CD4-positive, alpha-beta T cell (primary cell): Measurements from ENCODE around the gene TMEM201. TPM values are rescaled to one million over a fixed set of nuclear protein-coding genes. Genes with fewer than 3 reads are reported as not detected.
A peak's percentile ranks its signal among the peaks of the same experiment; 100 is the strongest.

Experiments used
- ATAC-seq: fragments of 200-7000 bp; cut with Tn5 transposase; one replicate; pipeline ENCODE4 v1.10.0; 2022; ENCODE audit warnings: mild to moderate bottlenecking; ENCODE audit not compliant: poor library complexity
- CTCF ChIA-PET: fragments of 350-600 bp; sonication (Branson Sonifier 250); formaldehyde crosslinking; loops from one replicate; lab custom pipeline; 2021; ENCODE audit warnings: antibody characterized with exemption, inconsistent platforms; lab: Charles Lee
- POLR2A ChIA-PET: fragments of 350-600 bp; sonication (Branson Sonifier 250); formaldehyde crosslinking; loops from one replicate; lab custom pipeline; 2021; ENCODE audit warnings: antibody characterized with exemption, inconsistent platforms; lab: Charles Lee
- DNase-seq, 14 experiments: peaks; one replicate each; pipeline ENCODE4 v3.0.0-alpha.2; 2013 to 2020; ENCODE audit warnings: mixed read lengths in 2 of 14
- H3K27ac ChIP-seq, 2 donors: one replicate each; pipeline versions ENCODE4 v1.5.1 to v1.7.0; 2013; ENCODE audit warnings: low read length in 2 of 2, low read depth in 1 of 2, mild to moderate bottlenecking in 1 of 2
- H3K27me3 ChIP-seq, 2 experiments: 1 replicate in 1 of 2; 2 replicates in 1 of 2; pipeline versions ENCODE4 v1.6.1 to v1.7.0; 2013; ENCODE audit warnings: low read length in 2 of 2, control low read depth in 1 of 2, mild to moderate bottlenecking in 1 of 2, moderate library complexity in 1 of 2; ENCODE audit not compliant: insufficient read depth in 2 of 2, control insufficient read depth in 1 of 2
- H3K36me3 ChIP-seq: one replicate; pipeline ENCODE4 v1.6.1; 2013; ENCODE audit warnings: low read length, control low read depth; ENCODE audit not compliant: insufficient read depth
- H3K4me1 ChIP-seq: one replicate; pipeline ENCODE4 v1.6.1; 2013; ENCODE audit warnings: low read length, control low read depth; ENCODE audit not compliant: insufficient read depth
- H3K4me3 ChIP-seq: one replicate; pipeline ENCODE4 v1.5.1; 2013; ENCODE audit warnings: mild to moderate bottlenecking, low read length, moderate library complexity
- H3K9me3 ChIP-seq, 2 experiments: 1 replicate in 1 of 2; 2 replicates in 1 of 2; pipeline versions ENCODE4 v1.6.1 to v1.7.0; 2013; ENCODE audit warnings: low read length in 2 of 2, mild to moderate bottlenecking in 2 of 2, control low read depth in 1 of 2, moderate library complexity in 1 of 2; ENCODE audit not compliant: control insufficient read depth in 1 of 2, insufficient read depth in 1 of 2
- H3K27ac Mint-ChIP-seq: one replicate; pipeline ENCODE4 v1.8.0; 2020; ENCODE audit warnings: mixed read lengths
- H3K27me3 Mint-ChIP-seq: one replicate; pipeline ENCODE4 v1.8.0; 2021; ENCODE audit warnings: mixed read lengths
- H3K36me3 Mint-ChIP-seq: one replicate; pipeline ENCODE4 v1.8.0; 2021; ENCODE audit warnings: low read depth, mixed read lengths
- H3K4me1 Mint-ChIP-seq: one replicate; pipeline ENCODE4 v1.8.0; 2021; ENCODE audit warnings: low read depth, mixed read lengths
- H3K4me3 Mint-ChIP-seq: one replicate; pipeline ENCODE4 v1.8.0; 2020; ENCODE audit warnings: mild to moderate bottlenecking, mixed read lengths
- H3K9me3 Mint-ChIP-seq: one replicate; pipeline ENCODE4 v1.8.0; 2020; ENCODE audit warnings: mixed read lengths
- intact Hi-C, 2 experiments: fragments of 100-400 bp; cut with DNase I in 1 of 2; cut with micrococcal nuclease in 1 of 2; formaldehyde crosslinking; loops; one replicate each; pipeline versions ENCODE4 v1.15.1 to v1.9.0; 2023 to 2025; cut with DNase I, micrococcal nuclease
- total RNA-seq, 174 experiments: library from RNA in 2 of 174; stranded (reverse) in 2 of 174; gene quantifications; one replicate each; pipeline ENCODE4 v1.2.3 and lab custom pipeline; 2021 to 2026
- TF ChIP-seq, protein P1 (sequence below): fragments of 200-600 bp; IDR thresholded peaks from one replicate; pipeline ENCODE4 v1.8.0; 2022; ENCODE audit warnings: antibody characterized with exemption, mild to moderate bottlenecking

The TMEM201 gene
- total RNA-seq, 2 experiments from 2014 or later: 9.1 to 9.2 TPM

DNA sequence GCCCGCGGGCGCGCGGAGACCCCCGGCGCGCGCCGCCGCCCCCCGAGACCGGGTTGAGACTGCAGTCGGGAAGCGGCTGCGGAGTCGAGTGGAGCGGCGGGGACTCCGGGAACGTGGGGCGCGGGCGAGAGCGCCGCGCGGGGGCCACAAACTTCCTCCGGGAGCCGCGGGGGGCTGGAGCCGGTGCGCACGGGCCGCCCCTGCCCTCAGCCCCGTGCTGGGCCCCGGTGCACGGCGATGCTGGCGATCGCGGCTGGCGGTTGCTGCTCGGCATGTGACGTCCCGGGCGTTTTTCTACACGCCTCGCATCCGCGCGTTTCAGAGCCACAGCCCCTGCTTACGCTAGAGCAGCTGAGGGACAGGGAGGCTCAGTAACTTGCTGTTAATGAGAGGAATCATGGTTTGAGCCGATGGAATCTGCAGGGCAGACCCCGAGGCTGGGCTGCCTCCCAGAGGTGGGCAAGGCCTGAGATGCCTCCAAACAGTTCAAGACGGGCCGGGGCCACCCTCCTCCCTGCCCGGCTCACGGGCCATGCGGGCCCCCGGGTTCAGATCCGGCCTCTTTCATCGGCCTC lies 520 bp downstream of the TMEM201 start:
- Histone ChIP-seq H3K4me3 (peak overlapping the region; percentile 66), H3K36me3 (no peaks in the 10 kb centered on the region), H3K4me1 (peaks cover 42% of the 10 kb centered on the region), H3K27ac (no peak overlapping the region), H3K27me3 (no peaks in the 10 kb centered on the region), H3K9me3 (no peaks in the 10 kb centered on the region)
- Mint-ChIP-seq H3K27ac (peak overlapping the region; percentile 65), H3K4me3 (peak overlapping the region; percentile 92), H3K4me1 (peaks cover 33% of the 10 kb centered on the region), H3K27me3 (no peaks in the 10 kb centered on the region), H3K9me3 (no peaks in the 10 kb centered on the region), H3K36me3 (no peaks in the 10 kb centered on the region)
- ATAC-seq: peak; percentile 19
- CTCF ChIA-PET: interaction anchor here (1.0 to 1.4 kb wide), 3 partner anchors 32 to 355 kb away, joined by 3 to 4 read pairs (median 3); partner anchors contain the start of gene H6PD
- TF ChIP-seq, protein P1, sequence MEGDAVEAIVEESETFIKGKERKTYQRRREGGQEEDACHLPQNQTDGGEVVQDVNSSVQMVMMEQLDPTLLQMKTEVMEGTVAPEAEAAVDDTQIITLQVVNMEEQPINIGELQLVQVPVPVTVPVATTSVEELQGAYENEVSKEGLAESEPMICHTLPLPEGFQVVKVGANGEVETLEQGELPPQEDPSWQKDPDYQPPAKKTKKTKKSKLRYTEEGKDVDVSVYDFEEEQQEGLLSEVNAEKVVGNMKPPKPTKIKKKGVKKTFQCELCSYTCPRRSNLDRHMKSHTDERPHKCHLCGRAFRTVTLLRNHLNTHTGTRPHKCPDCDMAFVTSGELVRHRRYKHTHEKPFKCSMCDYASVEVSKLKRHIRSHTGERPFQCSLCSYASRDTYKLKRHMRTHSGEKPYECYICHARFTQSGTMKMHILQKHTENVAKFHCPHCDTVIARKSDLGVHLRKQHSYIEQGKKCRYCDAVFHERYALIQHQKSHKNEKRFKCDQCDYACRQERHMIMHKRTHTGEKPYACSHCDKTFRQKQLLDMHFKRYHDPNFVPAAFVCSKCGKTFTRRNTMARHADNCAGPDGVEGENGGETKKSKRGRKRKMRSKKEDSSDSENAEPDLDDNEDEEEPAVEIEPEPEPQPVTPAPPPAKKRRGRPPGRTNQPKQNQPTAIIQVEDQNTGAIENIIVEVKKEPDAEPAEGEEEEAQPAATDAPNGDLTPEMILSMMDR: no peak
- DNase-seq: peak in 13 of 14 experiments; percentile 18 to 74 (median 33)
- POLR2A ChIA-PET: interaction anchor here (0.5 kb wide), 1 partner anchor 799 kb away, joined by 3 read pairs; no protein-coding TSS in a partner anchor
- intact Hi-C loops: loop anchor here in 1 of 2 experiments (2.0 to 5.0 kb wide), 6 partner anchors 157 to 1106 kb away; partner anchors contain the start of genes H6PD, SPSB1 and UBE4B

DNA sequence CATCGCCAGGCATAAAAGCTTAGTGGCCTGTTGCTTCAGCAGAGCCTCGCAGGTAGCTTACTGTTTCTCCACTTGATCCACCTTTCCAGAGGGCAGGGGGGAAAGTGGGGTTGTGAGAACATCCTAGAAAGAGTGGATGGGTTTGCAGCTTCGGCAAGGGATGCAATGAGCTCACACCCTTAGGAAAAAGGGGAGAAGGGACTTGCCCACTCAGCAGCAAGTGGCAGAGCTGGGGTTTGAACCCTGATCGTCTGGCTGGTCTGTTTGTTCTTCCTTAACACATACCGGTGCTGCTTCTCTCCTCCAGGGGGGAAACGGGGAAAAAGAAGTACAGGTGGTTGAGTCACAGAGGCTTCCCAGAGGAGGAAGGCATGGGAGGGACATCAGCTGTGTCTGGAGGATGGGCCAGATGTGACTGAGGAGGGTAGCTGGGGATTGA lies 1.0 kb downstream of the TMEM201 start:
- DNase-seq: no peak
- Histone ChIP-seq H3K27ac (no peak overlapping the region), H3K9me3 (no peaks in the 10 kb centered on the region), H3K4me3 (peak overlapping the region; percentile 66), H3K36me3 (no peaks in the 10 kb centered on the region), H3K4me1 (peaks cover 42% of the 10 kb centered on the region), H3K27me3 (no peaks in the 10 kb centered on the region)
- peak overlapping the region; percentile 92 for H3K4me3 Mint-ChIP-seq
- H3K4me1 Mint-ChIP-seq: peaks cover 33% of the 10 kb centered on the region
- ChIA-PET CTCF (interaction anchor here (1.0 kb wide), 1 partner anchor 355 kb away, joined by 3 read pairs; the partner anchor contains the start of gene H6PD), POLR2A (interaction anchor here (0.5 to 0.6 kb wide), 2 partner anchors 798 to 1304 kb away, joined by 3 read pairs; no protein-coding TSS in a partner anchor)
- no peaks in the 10 kb centered on the region for H3K9me3 Mint-ChIP-seq
- no peaks in the 10 kb centered on the region for H3K36me3 Mint-ChIP-seq
- H3K27me3 Mint-ChIP-seq: no peaks in the 10 kb centered on the region
- TF ChIP-seq, protein P1: no peak
- intact Hi-C loops: loop anchor here in 1 of 2 experiments (2.0 to 5.0 kb wide), 6 partner anchors 157 to 1105 kb away; partner anchors contain the start of genes H6PD, SPSB1 and UBE4B
- H3K27ac Mint-ChIP-seq: peak overlapping the region; percentile 65
- ATAC-seq: no peak

DNA sequence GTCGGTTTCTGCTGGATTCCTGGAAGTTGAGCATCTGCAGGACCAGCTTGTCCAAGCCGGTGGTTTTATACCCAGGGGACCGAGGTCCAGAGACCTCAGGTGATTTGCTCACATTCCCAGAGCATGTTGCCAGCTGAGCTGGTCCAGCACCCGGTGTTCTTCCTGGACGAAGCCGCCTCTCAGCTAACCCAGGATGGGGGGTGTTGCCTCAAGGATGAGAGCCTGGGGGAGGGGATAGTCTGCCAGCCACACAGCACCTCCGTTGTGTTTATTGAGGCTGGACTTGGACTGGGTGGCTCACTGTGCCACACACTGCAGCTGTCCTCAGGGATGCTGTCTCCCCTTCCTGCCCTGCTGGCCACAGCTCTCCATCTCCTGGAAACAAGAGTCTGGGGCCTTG lies 1.5 kb downstream of the TMEM201 start:
- Histone ChIP-seq H3K36me3 (no peaks in the 10 kb centered on the region), H3K9me3 (no peaks in the 10 kb centered on the region), H3K4me1 (peaks cover 42% of the 10 kb centered on the region), H3K4me3 (no peak overlapping the region), H3K27ac (no peak overlapping the region), H3K27me3 (no peaks in the 10 kb centered on the region)
- Mint-ChIP-seq H3K4me1 (peaks cover 33% of the 10 kb centered on the region), H3K9me3 (no peaks in the 10 kb centered on the region), H3K36me3 (no peaks in the 10 kb centered on the region), H3K27me3 (no peaks in the 10 kb centered on the region), H3K4me3 (peak overlapping the region; percentile 92), H3K27ac (peak overlapping the region; percentile 65)
- TF ChIP-seq, protein P1: no peak
- ChIA-PET POLR2A (interaction anchor here (0.6 kb wide), 1 partner anchor 1305 kb away, joined by 3 read pairs; no protein-coding TSS in a partner anchor), CTCF (no interaction called here)
- ATAC-seq (no peak), DNase-seq (no peak)
- intact Hi-C loops: no loop called here
